Pulmonary artery endothelial cell (primary cell): ENCODE measurements around the gene KRT222. TPM values are rescaled to one million over a fixed set of nuclear protein-coding genes. Genes with fewer than 3 reads are reported as not detected.

Experiments
- DNase-seq: peaks from one replicate; pipeline ENCODE4 v3.0.0-alpha.2; 2011; ENCODE audit warnings: low read depth, low spot score
- total RNA-seq: library from RNA; depleted of rRNA; stranded (reverse); fragments of >200 nt; gene quantifications from 2 replicates; pipeline ENCODE4 v1.2.3, GENCODE V29; 2014

Gene KRT222
- total RNA-seq = not detected in 2 replicates

- no peak for DNase-seq
Observed at GRCh38 chr17:40664582-40665333, at the start of gene KRT222. Gene KRT222 (minus strand): TSS chr17:40665177. CDS start chr17:40665099, 78 bp downstream.

GRCh38 chr17:40714473-40714872 is 49.5 kb upstream of the KRT222 start:
- no peak for DNase-seq

- peak; percentile 77 for DNase-seq
Observed at GRCh38 chr17:40707745-40708144, 42.8 kb upstream of the KRT222 start.

- no peak for DNase-seq
Observed at GRCh38 chr17:40705584-40705983, 40.6 kb upstream of the KRT222 start.

GRCh38 chr17:40703652-40704051 is 38.7 kb upstream of the KRT222 start, which contains the start of gene KRT24:
Gene KRT24 (minus strand): TSS chr17:40703752. CDS start chr17:40703693, 59 bp downstream.
- DNase-seq = no peak

- no peak for DNase-seq
Observed at GRCh38 chr17:40702271-40702670, 37.3 kb upstream of the KRT222 start.

- no peak for DNase-seq
Observed at GRCh38 chr17:40699853-40700252, 34.9 kb upstream of the KRT222 start.

GRCh38 chr17:40699371-40699770 is 34.4 kb upstream of the KRT222 start:
- no peak for DNase-seq

GRCh38 chr17:40697297-40697696 is 32.3 kb upstream of the KRT222 start:
- no peak for DNase-seq

GRCh38 chr17:40696651-40697072 is 31.7 kb upstream of the KRT222 start:
- no peak for DNase-seq

GRCh38 chr17:40695874-40696472 is 31.0 kb upstream of the KRT222 start:
- DNase-seq = no peak

GRCh38 chr17:40694584-40694983 is 29.6 kb upstream of the KRT222 start:
- DNase-seq = no peak

GRCh38 chr17:40687106-40687505 is 22.1 kb upstream of the KRT222 start:
- DNase-seq = no peak

- no peak for DNase-seq
Observed at GRCh38 chr17:40686192-40686591, 21.2 kb upstream of the KRT222 start.

- no peak for DNase-seq
Observed at GRCh38 chr17:40680998-40681397, 16.0 kb upstream of the KRT222 start.

GRCh38 chr17:40679523-40679907 is 14.5 kb upstream of the KRT222 start:
- no peak for DNase-seq

GRCh38 chr17:40678902-40679522 is 14.0 kb upstream of the KRT222 start:
- DNase-seq = no peak

GRCh38 chr17:40675905-40676304 is 10.9 kb upstream of the KRT222 start:
- DNase-seq = no peak

- DNase-seq = no peak
Observed at GRCh38 chr17:40672654-40673053, 7.7 kb upstream of the KRT222 start.

- DNase-seq = no peak
Observed at GRCh38 chr17:40671282-40671681, 6.3 kb upstream of the KRT222 start.

- no peak for DNase-seq
Observed at GRCh38 chr17:40666331-40666730, 1.4 kb upstream of the KRT222 start.

- DNase-seq = no peak
Observed at GRCh38 chr17:40663252-40663651, 1.7 kb downstream of the KRT222 start.

- no peak for DNase-seq
Observed at GRCh38 chr17:40659911-40660310, 5.1 kb downstream of the KRT222 start.
